GM18499 (cell line): Measurements from ENCODE around the gene FBXW7.

Source experiments
- ATAC-seq: cut with Tn5 transposase; IDR thresholded peaks from one replicate; pipeline ENCODE4 v1.9.1; 2021; ENCODE audit warnings: moderate number of reproducible peaks; ENCODE audit not compliant: insufficient read depth, unreplicated experiment

The FBXW7 gene

DNA sequence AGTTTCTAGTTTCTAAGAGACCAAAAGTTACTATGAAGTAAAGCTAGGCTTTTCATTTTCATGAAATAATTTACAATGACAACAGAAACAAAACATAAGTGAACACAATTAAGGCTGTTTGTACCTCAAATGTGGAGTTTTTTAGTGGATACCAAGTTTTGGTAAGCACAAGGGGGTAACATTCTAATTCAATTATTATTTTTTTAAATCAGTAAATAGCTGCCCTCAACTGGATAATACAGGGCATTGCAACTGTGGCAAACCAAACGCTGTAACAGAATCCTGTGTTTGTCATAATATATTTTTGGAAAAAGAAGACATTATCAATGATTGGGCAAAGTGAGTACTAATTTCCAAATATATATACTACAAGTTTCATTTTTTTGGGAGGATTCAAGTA is 150.3 kb downstream of the FBXW7 start:
- ATAC-seq = no peak

DNA sequence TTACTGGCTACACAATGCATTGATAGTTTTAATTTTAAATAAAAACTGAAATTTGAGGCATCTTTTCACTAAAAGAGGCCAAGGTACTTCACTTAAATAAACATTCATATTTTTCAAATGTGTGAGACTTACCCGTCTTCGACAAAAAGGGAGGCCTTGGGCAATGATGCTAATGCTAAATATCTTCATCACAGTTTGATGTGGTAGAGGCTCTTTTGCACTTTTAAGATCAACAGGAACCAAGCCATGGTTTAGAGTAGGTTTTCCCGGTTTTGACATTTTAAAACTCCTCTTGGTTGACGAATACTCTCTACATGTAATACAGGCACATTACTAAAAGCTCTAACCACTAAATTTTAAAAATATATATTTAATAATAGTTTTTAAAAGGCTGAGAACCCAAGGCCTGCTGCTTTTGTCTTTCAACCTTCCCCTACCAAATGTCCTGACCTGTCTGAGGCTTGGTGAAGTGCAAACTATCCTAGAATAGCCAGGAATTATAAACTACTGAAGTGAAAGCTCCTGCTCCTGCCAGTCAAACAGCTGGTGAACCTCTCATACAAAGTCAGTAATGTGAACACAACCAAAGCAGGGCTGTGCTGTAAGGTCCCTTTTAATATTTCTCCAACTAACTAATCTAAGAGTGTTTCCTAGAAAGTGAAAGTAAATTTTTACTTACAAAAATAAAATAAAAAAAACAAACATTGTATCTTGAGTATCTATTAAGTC is 153.7 kb downstream of the FBXW7 start:
- ATAC-seq = no peak

DNA sequence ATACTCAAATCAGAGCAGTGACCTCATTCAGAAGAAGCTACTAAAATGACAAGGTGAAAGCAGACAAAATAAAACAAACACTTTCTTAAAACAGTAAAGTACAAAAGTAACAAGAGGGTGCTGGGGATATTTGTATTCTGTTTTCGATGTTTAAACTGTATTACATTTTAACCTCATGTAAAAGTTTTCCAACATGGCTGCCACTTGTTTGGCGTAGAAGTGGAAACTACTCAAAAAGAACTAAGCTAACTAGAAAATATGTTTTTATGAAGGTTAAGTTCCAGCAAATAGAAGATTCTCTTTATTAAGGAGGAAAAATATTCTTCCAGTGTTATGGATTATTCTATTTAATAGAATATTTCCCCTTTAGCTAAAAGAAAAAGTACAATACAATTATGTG is 155.0 kb downstream of the FBXW7 start:
- ATAC-seq = no peak

DNA sequence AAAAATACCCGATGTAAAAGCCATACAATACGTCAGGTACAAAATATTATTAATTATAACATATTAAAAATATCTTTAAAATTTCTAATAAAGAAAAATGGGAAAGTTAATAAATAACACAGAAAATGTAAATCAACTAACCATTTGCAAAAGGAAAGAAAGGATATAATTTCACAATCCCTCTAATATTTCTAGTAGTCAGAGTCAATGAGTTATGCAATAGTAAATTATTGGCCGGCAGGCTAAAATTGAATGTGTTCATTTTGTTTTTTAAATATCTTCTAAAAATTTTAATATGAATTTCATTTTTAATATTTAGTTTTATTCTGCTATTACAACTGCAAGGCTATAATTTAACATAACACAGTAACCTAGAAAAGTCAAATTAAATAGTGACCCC is 155.7 kb downstream of the FBXW7 start:
- ATAC-seq = no peak

DNA sequence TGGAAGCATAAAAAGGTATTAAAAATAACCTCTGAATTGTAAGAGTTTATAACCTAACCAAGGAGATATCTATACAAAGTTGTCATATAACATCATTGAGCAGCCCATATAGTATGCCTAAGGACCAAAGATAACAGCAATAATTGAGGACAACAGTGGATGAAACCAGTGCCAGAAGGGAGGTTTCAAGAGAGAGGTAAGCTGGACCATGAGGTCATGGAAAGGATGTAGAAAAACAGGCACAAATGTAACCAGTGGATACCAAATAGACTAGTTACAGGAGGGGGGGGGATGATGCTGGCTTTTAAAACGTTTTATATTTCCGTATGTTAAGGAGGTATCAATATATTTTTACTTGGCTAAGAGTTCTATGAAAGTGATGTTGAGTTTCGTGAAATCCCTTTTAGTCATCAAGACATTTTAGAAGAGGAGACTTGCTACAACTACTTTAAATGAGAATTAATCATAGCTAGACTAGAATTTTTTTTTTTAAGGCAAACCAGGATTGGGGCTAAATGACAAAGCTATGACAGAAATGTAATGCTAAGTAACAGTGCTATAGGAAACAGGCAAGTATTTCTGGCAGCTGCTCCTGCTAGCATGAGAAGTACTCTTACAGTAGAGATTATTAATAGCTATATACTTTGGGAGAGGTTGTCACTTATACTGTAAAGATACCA is 161.1 kb downstream of the FBXW7 start:
- no peak for ATAC-seq

DNA sequence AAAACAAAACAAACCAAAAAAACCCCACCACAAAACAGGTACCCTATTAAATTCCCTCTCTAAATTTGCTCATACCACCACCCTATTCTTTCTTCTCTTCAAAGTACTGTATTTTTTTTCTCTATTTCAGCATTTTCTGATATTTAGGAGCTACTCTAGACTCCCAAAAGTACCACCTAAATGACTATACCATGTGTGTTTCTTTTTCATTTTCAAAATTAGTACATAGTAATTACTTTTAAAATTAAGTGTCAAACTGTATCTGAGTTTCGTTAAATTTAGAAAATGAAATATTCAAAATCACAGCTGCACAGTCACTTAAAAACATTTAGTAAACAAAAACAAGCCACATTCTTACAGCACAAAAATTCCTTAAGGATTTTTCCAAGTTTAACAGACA is 161.7 kb downstream of the FBXW7 start:
- ATAC-seq = no peak

DNA sequence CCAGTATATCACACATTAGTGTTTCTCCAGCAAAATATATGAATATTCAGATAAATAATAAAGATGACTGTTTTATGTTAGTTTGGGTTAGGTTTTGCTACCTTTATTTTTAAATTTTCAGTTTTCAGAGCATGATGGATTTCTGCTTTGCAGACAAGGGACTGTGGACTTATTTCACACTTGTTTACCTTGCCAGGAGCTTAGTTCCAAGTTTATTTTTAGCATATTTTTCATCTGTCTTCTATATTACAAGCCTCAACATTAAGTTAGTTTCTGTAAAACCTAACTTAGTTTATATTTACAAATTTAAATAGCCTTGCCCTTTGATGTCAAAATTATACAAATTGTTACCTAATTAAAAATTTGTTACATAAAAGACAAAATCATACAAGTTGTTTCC is 163.4 kb downstream of the FBXW7 start:
- no peak for ATAC-seq

DNA sequence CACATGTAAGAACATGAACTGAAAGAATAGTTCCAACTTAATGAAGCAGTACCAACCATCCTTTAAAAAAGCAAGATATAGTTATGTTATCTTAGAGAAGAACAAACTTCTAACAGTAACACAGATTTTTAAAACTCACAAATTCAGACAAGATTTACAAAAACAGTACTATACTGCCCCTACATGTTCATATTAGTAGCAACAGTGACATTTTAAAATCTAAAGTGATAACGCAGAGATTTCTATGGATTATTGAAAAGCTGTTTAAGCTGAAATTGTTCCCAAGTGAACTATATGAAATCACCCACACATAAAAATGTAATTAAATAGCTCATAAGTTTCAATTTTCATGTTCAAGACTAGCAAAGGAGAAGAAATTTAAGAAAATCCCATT is 166.0 kb downstream of the FBXW7 start:
- no peak for ATAC-seq

DNA sequence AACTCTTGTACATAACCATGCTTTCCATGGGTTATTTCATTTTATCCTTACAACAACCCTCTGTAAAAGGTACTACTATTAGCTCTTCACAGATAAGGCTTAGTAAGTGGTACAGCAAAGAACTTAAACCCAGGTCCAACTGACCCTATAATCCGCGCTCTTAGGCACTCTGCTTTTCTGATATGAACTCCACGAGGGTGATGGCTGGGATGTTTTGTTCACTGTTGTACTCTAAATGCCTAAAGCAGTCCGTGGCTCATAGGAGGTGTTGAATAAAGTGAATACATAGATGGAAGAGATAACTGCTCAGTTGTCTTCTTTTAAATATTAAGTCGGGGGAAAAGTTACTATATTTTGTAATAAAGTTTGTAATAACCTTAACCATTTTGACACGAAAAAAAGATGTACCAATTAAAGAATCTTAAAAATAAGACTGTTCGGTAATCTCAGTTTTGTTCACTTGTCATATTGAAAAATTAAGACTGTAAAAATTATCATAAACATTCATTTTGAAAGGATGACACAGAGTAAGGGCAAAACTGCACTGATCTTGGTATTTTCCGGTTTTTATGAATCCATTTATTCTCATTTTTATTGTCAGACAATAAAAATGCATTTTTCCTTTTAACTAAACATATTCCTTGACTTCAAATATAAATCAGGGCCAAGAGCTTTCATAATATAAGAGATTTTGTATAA is 166.5 kb downstream of the FBXW7 start:
- ATAC-seq = no peak

DNA sequence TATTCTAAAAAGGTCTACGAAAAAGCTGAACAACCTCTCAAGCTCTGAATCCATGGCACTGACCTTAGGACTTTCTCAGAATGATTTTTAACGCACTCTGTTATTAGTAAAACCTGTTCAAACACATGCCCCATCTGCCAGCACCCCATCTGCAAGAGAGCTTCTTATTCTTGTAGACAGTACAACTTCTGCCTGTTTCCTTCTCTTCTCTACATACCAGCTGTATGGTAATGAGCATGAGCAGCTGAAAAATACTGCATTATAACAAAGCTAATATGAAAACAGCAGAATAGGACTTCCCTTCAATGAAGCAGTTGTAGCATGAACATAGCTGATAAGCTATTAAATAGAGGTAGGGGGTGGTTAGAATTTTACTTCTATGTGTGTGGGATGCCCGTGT is 167.9 kb downstream of the FBXW7 start:
- no peak for ATAC-seq

DNA sequence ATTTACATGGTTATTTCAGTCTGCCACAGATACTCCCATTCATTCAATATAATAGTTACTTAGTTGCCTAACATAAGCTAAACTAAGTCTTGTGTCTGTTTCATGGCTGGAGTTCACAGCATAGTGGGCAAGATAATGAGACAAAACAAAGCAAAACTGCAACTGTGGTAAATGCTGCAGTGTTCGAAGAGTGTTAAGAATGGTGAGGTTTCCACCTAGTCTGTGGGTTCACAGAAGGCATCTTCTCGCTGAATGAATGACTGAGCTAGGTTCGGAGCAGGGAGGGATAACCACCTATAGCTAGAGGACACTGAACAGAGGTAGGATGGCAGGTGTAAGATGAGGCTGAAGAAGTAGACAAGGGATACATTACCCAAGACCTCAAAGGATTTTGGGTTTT is 171.0 kb downstream of the FBXW7 start:
- no peak for ATAC-seq

DNA sequence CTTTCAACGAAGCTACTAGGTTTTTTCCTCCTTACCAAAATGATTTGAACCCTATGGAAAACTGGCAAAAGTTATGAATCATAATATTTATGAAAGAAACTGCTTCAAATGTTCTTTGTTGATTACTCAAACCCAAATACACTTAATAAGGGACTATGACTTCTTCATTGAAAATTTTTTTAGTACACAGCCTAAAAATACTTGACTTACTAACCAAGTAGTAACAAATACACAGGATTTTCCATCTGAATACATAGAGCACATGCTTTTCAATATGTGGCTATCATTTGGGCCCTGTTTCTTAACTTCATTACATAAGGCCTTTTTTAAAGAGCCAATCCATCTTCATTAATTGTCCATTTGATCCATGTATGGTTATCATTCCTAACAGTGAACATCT is 171.5 kb downstream of the FBXW7 start:
- ATAC-seq = no peak

DNA sequence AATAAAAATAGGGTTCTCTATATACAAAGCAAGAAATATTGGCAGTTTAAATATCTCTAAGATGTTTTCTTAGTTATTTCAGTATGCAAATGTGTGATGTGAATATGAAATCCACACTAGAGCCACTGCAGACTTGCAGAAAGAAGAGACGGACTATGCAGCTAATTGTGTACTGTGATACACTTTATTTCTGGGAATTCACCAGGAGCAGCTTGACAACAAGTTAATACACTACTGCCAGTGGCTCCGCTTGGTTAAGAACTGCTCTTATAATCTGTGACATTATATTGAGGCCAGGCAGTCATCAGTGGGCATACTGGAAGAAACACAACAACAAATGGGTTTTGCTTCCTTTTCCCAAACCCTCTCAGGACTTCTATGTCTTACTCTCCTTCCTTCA is 172.0 kb downstream of the FBXW7 start:
- ATAC-seq = no peak

DNA sequence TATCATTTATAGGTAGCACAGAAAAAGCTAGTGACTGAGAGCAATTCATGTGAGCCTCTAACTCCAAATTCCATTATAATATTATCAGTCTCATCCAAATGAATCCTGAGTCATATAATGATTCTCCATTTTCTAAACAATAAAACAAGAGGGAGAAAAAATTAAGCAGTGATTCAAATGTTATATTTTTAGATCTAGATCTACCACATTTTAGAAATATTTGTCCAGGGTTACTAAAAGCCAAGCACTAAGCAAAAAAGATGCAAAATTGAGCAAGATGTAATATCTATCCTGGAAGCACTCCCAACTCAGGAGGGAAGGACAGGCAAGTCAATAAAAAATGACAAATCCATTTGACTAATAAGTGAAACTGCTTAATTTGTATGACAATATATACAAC is 172.8 kb downstream of the FBXW7 start:
- no peak for ATAC-seq

DNA sequence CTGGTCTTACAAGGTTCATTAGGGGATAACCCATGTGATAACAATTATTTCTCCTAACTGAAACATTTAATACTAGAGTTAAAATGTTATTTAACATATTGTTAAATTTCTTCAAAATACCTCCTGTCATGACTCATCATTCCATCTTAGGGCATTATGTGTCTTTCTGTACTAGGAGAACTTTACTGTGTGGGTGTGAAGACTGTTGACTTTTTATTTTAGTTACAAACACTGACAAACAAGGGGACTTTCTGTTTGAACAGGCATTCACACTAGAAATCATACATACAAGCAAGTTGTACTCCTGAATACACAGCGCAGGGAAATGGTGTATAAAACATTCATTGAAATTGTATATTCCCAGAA is 175.9 kb downstream of the FBXW7 start:
- ATAC-seq = no peak

DNA sequence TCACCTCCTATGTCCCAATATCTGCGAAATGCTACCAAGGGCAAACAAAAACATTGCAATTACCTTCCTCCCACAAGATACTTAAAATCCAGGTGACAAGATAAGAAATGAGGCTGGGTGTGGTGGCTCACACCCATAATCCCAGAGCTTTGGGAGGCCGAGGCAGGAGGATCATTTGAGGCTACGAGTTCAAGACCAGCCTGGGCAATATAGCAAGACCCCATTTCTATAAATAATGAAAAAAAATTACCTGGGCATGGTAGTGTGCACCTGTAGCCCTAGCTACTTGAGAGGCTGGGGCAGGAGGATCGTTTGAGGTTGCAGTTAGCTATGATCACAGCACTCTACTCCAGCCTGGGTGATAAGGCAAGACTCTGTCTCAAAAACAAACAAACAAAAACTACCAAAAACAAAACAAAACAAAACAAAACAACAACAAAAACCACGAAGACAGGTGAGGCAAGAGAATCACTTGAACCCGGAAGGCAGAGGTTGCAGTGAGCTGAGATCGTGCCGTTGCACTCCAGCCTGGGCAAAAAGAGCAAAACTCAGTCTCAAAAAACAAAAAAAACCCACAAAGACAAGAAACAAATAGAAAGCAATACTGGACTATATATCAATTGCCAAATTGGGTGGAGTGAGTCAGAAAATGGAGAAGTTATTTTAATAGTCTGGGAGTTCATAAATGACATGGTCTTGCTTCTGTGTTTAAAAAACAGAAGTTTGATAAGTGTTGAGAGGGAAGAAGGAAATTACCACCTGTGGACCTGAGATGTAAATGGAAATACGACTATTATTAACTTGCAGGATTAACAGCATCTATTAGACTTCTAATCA is 176.5 kb downstream of the FBXW7 start:
- no peak for ATAC-seq

DNA sequence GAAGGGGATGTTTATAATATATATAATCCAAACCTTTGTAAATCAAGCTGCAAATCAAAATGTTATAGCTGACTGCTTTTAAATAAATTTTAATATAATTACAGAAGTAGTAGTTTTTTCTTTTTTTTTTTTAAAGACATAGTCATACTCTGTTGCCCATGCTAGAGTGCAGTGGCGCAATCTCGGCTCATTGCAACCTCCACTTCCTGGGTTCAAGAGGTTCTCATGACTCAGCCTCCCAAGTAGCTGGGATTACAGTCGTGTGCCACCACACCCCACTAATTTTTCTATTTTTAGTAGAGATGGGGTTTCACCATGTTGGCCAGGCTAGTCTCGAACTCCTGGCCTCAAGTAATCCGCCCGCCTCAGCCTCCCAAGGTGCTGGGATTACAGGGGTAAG is 178.7 kb downstream of the FBXW7 start:
- no peak for ATAC-seq

DNA sequence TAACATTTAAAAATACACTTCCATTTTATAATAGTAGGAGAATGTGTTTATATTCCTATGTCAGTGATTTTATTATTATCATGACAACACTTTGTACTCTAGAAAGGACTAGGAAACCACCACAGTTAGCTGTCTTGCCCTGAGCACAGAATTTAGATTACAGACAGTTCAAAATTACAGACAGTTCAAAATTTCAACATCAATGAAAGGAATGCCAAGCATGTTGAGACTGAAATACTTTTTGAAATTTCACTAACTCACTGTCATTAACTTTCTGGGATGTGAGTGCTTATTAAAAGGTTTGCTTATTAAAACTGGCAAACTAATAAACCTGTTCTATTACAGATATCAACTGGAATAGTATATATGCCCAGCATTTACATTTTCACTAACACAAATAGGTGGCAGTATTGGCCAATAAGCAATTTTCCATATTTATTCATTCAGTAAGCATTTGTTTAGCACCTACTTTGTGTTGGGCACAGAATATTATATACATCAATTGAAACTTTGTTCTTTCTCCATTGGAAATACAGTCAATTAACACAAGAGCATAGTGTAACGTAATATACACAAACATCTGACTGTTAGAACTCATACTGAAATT is 179.4 kb downstream of the FBXW7 start:
- ATAC-seq = no peak

DNA sequence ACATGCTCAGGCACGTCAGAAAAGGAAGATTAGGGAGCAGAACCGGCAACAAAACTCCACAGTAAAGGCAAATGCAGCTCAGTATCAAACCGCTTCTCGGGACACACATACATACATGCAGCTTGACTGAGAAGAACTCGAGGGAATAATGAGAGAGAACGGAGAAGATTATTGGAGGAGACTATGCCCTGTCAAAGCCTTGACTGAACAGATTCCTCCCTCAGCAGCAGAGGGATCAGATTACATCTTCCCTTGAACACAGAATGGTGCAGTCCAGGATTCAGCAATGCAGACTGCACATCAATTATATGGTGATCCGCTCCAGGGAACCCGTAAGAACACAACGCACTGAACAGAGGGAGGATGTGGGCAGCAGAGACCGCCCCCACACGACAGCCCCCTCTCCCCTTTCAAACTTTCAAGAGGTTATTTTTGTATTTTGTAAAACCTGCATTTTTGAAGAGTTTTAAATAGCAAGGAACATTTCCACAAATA is 183.2 kb downstream of the FBXW7 start:
- ATAC-seq = no peak

DNA sequence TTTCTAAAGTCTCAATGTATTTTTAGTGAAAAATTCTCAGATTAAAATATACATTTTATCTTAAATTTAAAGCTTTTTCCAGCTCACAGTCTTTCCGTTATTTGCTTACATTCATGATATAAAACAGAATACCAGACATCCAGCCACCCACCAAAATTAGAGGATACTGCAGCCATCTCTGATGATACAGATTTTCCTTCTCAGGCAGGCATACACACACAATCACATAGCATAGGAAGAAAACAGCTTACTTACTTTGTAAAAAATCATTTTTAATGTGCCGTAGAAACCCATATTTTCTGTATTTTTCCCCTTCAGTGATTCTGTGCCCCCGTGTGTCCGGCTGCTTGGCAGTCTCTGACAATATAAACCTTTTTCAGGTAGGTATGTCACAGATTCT is 183.7 kb downstream of the FBXW7 start:
- ATAC-seq = no peak
